GM12864 (cell line): ENCODE data around the gene REX1BD.
A peak's percentile ranks its signal among the peaks of the same experiment; 100 is the strongest.
"Not testable (repeated sequence)": the region's sequence is repeated elsewhere in the genome, so short reads cannot be mapped to it uniquely, and the experiment has no call there.

Source experiments
- DNase-seq: peaks from one replicate; pipeline ENCODE4 v3.0.0-alpha.2; 2011; ENCODE audit warnings: low read depth
- H3K4me3 ChIP-seq: 2 replicates; pipeline ENCODE4 v1.5.1; 2011; ENCODE audit warnings: mild to moderate bottlenecking, low read depth, low read length, control low read depth
- CTCF ChIP-seq: IDR thresholded peaks from 2 replicates; pipeline ENCODE4 v1.5.1; 2011; ENCODE audit warnings: low read depth, mild to moderate bottlenecking, moderate library complexity, low read length, control low read depth, inconsistent platforms; ENCODE audit errors: missing control alignments

REX1BD gene

GRCh38 chr19:18588611-18589379 lies at the start of gene REX1BD:
REX1BD (plus strand) TSS chr19:18588798; CDS start chr19:18588802, 4 bp downstream.
- H3K4me3 ChIP-seq = peak within 1 kb of the TSS; percentile 90
- peak; percentile 68 for DNase-seq
- TF ChIP-seq CTCF = peak; percentile 86

- no peak overlapping the region for H3K4me3 ChIP-seq
- TF ChIP-seq CTCF = no peak
Measured at GRCh38 chr19:18539372-18539771, 49.2 kb upstream of the REX1BD start.

GRCh38 chr19:18540200-18540599 lies 48.4 kb upstream of the REX1BD start:
- H3K4me3 ChIP-seq, DNase-seq: not testable (repeated sequence)

More at GRCh38 chr19:18539372-18539771, 49.2 kb upstream of the REX1BD start:
- DNase-seq = no peak

GRCh38 chr19:18541258-18541991 lies 47.2 kb upstream of the REX1BD start:
- no peak overlapping the region for H3K4me3 ChIP-seq
- TF ChIP-seq CTCF = no peak
- DNase-seq = no peak

- no peak for DNase-seq
- peak overlapping the region; percentile 75 for H3K4me3 ChIP-seq
Measured at GRCh38 chr19:18541992-18542940, 46.3 kb upstream of the REX1BD start.

GRCh38 chr19:18542941-18543813 lies 45.4 kb upstream of the REX1BD start, which contains the start of gene FKBP8:
FKBP8 (minus strand) TSS chr19:18543573; CDS start chr19:18541970, 1,603 bp downstream.
- TF ChIP-seq CTCF = no peak
- peak; percentile 59 for DNase-seq

More at GRCh38 chr19:18541992-18542940, 46.3 kb upstream of the REX1BD start:
- TF ChIP-seq CTCF = no peak

More at GRCh38 chr19:18542941-18543813, 45.4 kb upstream of the REX1BD start, which contains the start of gene FKBP8:
- peak within 1 kb of the TSS; percentile 75 for H3K4me3 ChIP-seq
